Stimulated activated CD4-positive, alpha-beta T cell treated with anti-CD3 and anti-CD28 coated beads, Interleukin-4, amount 100 ng/mL, for 1 hour (primary cell): Measurements from ENCODE around the gene MCAT.
"Not testable (repeated sequence)": the region's sequence is repeated elsewhere in the genome, so short reads cannot be mapped to it uniquely, and the experiment has no call there.

Experiments
- DNase-seq: peaks from one replicate; pipeline ENCODE4 v3.0.0-alpha.2; 2020

MCAT gene

GRCh38 chr22:43118953-43119458 lies 24.2 kb downstream of the MCAT start:
- no peak for DNase-seq

- no peak for DNase-seq
These were observed 25.0 kb downstream of the MCAT start for GRCh38 chr22:43118024-43118849.

- DNase-seq: no peak
These were observed 26.3 kb downstream of the MCAT start for GRCh38 chr22:43116932-43117331.

- no peak for DNase-seq
These were observed 28.2 kb downstream of the MCAT start for GRCh38 chr22:43114958-43115357.

GRCh38 chr22:43113526-43114251 lies 29.5 kb downstream of the MCAT start:
- DNase-seq: no peak

GRCh38 chr22:43110927-43111623 lies 32.1 kb downstream of the MCAT start:
- peak; percentile 60 for DNase-seq

- peak; percentile 48 for DNase-seq
These were observed 32.7 kb downstream of the MCAT start, which contains the start of gene BIK for GRCh38 chr22:43110444-43110926. TSS of gene BIK (plus strand) at chr22:43110750. CDS start at chr22:43124023, 13,273 bp downstream.

GRCh38 chr22:43109921-43110443 lies 33.2 kb downstream of the MCAT start:
- DNase-seq: no peak

GRCh38 chr22:43109511-43109910 lies 33.7 kb downstream of the MCAT start:
- no peak for DNase-seq

- no peak for DNase-seq
These were observed 36.9 kb downstream of the MCAT start for GRCh38 chr22:43106302-43106701.

- DNase-seq: not testable (repeated sequence)
These were observed 38.2 kb downstream of the MCAT start for GRCh38 chr22:43104950-43105349.

GRCh38 chr22:43104056-43104625 lies 39.1 kb downstream of the MCAT start:
- not testable (repeated sequence) for DNase-seq

GRCh38 chr22:43101306-43101705 lies 41.9 kb downstream of the MCAT start:
- DNase-seq: no peak

GRCh38 chr22:43100225-43100624 lies 43.0 kb downstream of the MCAT start:
- DNase-seq: no peak

GRCh38 chr22:43099095-43099494 lies 44.1 kb downstream of the MCAT start:
- DNase-seq: no peak

GRCh38 chr22:43098356-43098755 lies 44.8 kb downstream of the MCAT start:
- DNase-seq: no peak

GRCh38 chr22:43096420-43096819 lies 46.8 kb downstream of the MCAT start:
- no peak for DNase-seq

- DNase-seq: no peak
These were observed 48.6 kb downstream of the MCAT start for GRCh38 chr22:43094551-43094950.

- no peak for DNase-seq
These were observed 49.1 kb downstream of the MCAT start for GRCh38 chr22:43094085-43094484.

GRCh38 chr22:43092085-43092484 lies 51.1 kb downstream of the MCAT start:
- no peak for DNase-seq

- peak; percentile 36 for DNase-seq
These were observed 52.9 kb downstream of the MCAT start for GRCh38 chr22:43090130-43090789.
